GM12878 (cell line): ENCODE results near the gene VAC14. TPM values are rescaled to one million over a fixed set of nuclear protein-coding genes. Genes with fewer than 3 reads are reported as not detected.

Source experiments
- ATAC-seq: fragments of 200-7000 bp; cut with Tn5 transposase; 3 replicates; pipeline ENCODE4 v1.9.1; 2020; ENCODE audit warnings: mild to moderate bottlenecking, moderate library complexity
- BruUV-seq: library from RNA; stranded (reverse); fragments of 400-500 nt; replicated peaks from 2 replicates; lab custom pipeline; 2021; lab: Mats Ljungman, UMichigan
- CTCF ChIA-PET: fragments of 300-600 bp; sonication (Branson Sonifier 250); formaldehyde crosslinking; extraction: SDS; loops from one replicate; lab custom pipeline; 2021; ENCODE audit warnings: inconsistent platforms; lab: Yijun Ruan, JAX
- POLR2A ChIA-PET: fragments of 350-600 bp; formaldehyde crosslinking; extraction: SDS; loops from one replicate; lab custom pipeline; 2021; ENCODE audit warnings: inconsistent platforms; lab: Charles Lee
- RAD21 ChIA-PET: fragments of 300-600 bp; sonication (Branson Sonifier 250); formaldehyde crosslinking; loops from one replicate; lab custom pipeline; 2023; ENCODE audit warnings: antibody characterized with exemption; ENCODE audit not compliant: unreplicated experiment; lab: Charles Lee
- SMC1A ChIA-PET: fragments of 300-600 bp; sonication (Branson Sonifier 250); formaldehyde crosslinking; loops from one replicate; lab custom pipeline; 2023; ENCODE audit not compliant: unreplicated experiment, uncharacterized antibody; lab: Charles Lee
- DNase-seq: peaks from one replicate; pipeline ENCODE4 v3.0.0-alpha.2; 2011; ENCODE audit warnings: low read depth, low spot score
- FAIRE-seq: peaks from 3 replicates; lab custom pipeline; 2011; peaks lifted over from hg19 to GRCh38; lab: Jason Lieb, UNC
- H2AFZ ChIP-seq: 2 replicates; pipeline ENCODE4 v1.6.0; 2011; ENCODE audit warnings: low read depth, low read length, control low read depth; ENCODE audit not compliant: control insufficient read depth
- H3K27ac ChIP-seq: 2 replicates; pipeline ENCODE4 v1.5.1; 2011; ENCODE audit warnings: control low read depth; ENCODE audit not compliant: control insufficient read depth, insufficient read depth
- H3K27me3 ChIP-seq, 2 experiments: replicated peaks in 1 of 2; 2 replicates each; pipeline versions ENCODE4 v1.6.0 to v1.6.1; 2011; ENCODE audit warnings: low read length in 1 of 2; ENCODE audit not compliant: control insufficient read depth in 2 of 2, insufficient read depth in 2 of 2
- H3K36me3 ChIP-seq, 2 experiments: 2 replicates each; pipeline ENCODE4 v1.5.1; 2011; ENCODE audit warnings: low read length in 1 of 2; ENCODE audit not compliant: control insufficient read depth in 2 of 2, insufficient read depth in 2 of 2
- H3K4me1 ChIP-seq: 2 replicates; pipeline ENCODE4 v1.6.1; 2011; ENCODE audit warnings: mild to moderate bottlenecking, low read length, moderate library complexity, mixed read lengths; ENCODE audit not compliant: control insufficient read depth, insufficient read depth
- H3K4me2 ChIP-seq: 2 replicates; pipeline ENCODE4 v1.6.0; 2011; ENCODE audit warnings: control low read depth; ENCODE audit not compliant: control insufficient read depth, insufficient read depth
- H3K4me3 ChIP-seq: fragments of 200-600 bp; sonication (generic); 2 replicates; pipeline ENCODE4 v1.5.1; 2016
- H3K79me2 ChIP-seq: 2 replicates; pipeline ENCODE4 v1.6.0; 2011; ENCODE audit warnings: low read length; ENCODE audit not compliant: control insufficient read depth, insufficient read depth
- H3K9ac ChIP-seq: 2 replicates; pipeline ENCODE4 v1.8.0; 2011; ENCODE audit warnings: low read length, control low read depth, mixed read lengths; ENCODE audit not compliant: control insufficient read depth, insufficient read depth
- H3K9me3 ChIP-seq: replicated peaks from 3 replicates; pipeline ENCODE4 v1.5.1; 2011; ENCODE audit warnings: mild to moderate bottlenecking, low read length; ENCODE audit not compliant: control insufficient read depth, insufficient read depth
- H4K20me1 ChIP-seq: 2 replicates; pipeline ENCODE4 v1.6.0; 2011; ENCODE audit not compliant: control insufficient read depth, insufficient read depth
- CBX5 ChIP-seq: sonication (generic); IDR thresholded peaks from 2 replicates; pipeline ENCODE4 v1.6.1; 2016; ENCODE audit warnings: low read depth, moderate library complexity, mild to moderate bottlenecking, inconsistent platforms
- MEF2B ChIP-seq: fragments of 450-650 bp; IDR thresholded peaks from 2 replicates; pipeline ENCODE4 v1.6.1; 2018; ENCODE audit warnings: mild to moderate bottlenecking, moderate library complexity; ENCODE audit not compliant: partially characterized antibody, poor library complexity, severe bottlenecking
- RAD51 ChIP-seq: fragments of 450-650 bp; IDR thresholded peaks from 2 replicates; pipeline ENCODE4 v1.6.1; 2016; ENCODE audit warnings: moderate library complexity, mild to moderate bottlenecking, inconsistent platforms
- RB1 ChIP-seq: fragments of 450-650 bp; formaldehyde crosslinking; IDR thresholded peaks from 2 replicates; pipeline ENCODE4 v1.6.1; 2017; ENCODE audit warnings: mild to moderate bottlenecking, borderline replicate concordance
- TAF1 ChIP-seq: IDR thresholded peaks from 2 replicates; pipeline ENCODE4 v1.6.1; 2011; ENCODE audit warnings: mild to moderate bottlenecking, low read depth, low read length, borderline replicate concordance
- WGBS: methylation state at CpG from one replicate; pipeline ENCODE4 v1.1.6; 2016; ENCODE audit warnings: low lambda C conversion rate; ENCODE audit not compliant: insufficient replicate concordance, insufficient coverage; ENCODE audit errors: missing lambda C conversion rate; 5-methylcytosine and 5-hydroxymethylcytosine counted together
- in situ Hi-C: fragments of 300-500 bp; cut with MboI; formaldehyde crosslinking; loops from 9 replicates; pipeline ENCODE4 v1.14.3; 2018; ENCODE audit warnings: mixed read lengths
- intact Hi-C: fragments of 100-400 bp; cut with micrococcal nuclease; formaldehyde crosslinking; loops from one replicate; pipeline ENCODE4 v1.14.2; 2022; ENCODE audit not compliant: unreplicated experiment
- polyA plus RNA-seq, 11 experiments: library from polyadenylated mRNA; depleted of rRNA in 4 of 11; unstranded in 6 of 11; stranded (reverse) in 5 of 11; fragments of >200 nt; fragmentation: Nextera tagmentation in 4 of 11; fragmentation: Illumina TruSeq in 1 of 11; extraction: Ambion mirVana in 4 of 11; extraction: Trizol in 1 of 11; gene quantifications; 1 replicate in 1 of 11; 2 replicates in 10 of 11; pipeline versions ENCODE4 v1.2.1 to v1.2.3, GENCODE V29; 2011 to 2016; ENCODE audit warnings: inconsistent platforms in 2 of 11, missing spikeins in 2 of 11, low read depth in 1 of 11
- total RNA-seq, 4 experiments: library from RNA; depleted of rRNA in 3 of 4; stranded (reverse); fragments of >200 nt in 3 of 4; fragmentation: Illumina TruSeq in 1 of 4; extraction: Trizol in 1 of 4; gene quantifications; 2 replicates each; pipeline versions ENCODE4 v1.2.1 to v1.2.3, GENCODE V29; 2013 to 2021
- TF ChIP-seq, protein P1 (sequence below): IDR thresholded peaks from 2 replicates; pipeline ENCODE4 v1.6.1; 2012; ENCODE audit warnings: low read depth, low read length, improper control_type of control experiment
- TF ChIP-seq, protein P2 (sequence below): fragments of 450-650 bp; IDR thresholded peaks from 2 replicates; pipeline ENCODE4 v1.6.1; 2014; ENCODE audit warnings: mild to moderate bottlenecking

VAC14 gene
- total and polyA plus RNA-seq, 10 of the 15 experiments (the other 5 are each of a cell fraction or from before 2014, with no cell fraction given) = 1.3 to 45.5 (median 25.5) TPM

DNA sequence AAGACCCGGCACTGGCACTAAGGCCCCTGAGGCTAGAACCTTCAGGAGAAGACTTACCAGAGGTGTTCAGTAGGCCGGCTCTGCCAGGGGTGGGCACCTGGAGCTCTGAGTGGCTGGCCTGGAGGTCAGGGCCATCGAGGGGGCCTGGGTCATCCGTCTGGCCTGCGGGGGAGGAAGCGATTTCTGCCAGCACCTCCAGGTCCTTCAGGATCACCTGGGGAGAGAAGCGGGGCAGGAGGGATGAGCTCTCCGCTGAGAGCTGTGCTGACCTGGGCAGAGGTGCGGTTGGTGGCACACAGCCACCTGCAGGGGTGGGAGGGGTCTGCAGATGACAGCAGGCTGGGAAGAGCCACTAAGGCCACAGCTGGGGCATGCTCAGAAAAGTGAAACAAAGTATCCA, 56.6 kb downstream of the VAC14 start:
- CTCF ChIA-PET = no interaction called here

More for the DNA sequence above, 56.6 kb downstream of the VAC14 start:
- H3K4me3 ChIP-seq = no peak overlapping the region
- no peak for TF ChIP-seq RAD51
- TF ChIP-seq MEF2B = no peak
- TF ChIP-seq, protein P1, sequence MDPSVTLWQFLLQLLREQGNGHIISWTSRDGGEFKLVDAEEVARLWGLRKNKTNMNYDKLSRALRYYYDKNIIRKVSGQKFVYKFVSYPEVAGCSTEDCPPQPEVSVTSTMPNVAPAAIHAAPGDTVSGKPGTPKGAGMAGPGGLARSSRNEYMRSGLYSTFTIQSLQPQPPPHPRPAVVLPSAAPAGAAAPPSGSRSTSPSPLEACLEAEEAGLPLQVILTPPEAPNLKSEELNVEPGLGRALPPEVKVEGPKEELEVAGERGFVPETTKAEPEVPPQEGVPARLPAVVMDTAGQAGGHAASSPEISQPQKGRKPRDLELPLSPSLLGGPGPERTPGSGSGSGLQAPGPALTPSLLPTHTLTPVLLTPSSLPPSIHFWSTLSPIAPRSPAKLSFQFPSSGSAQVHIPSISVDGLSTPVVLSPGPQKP = no peak
- TF ChIP-seq, protein P2, sequence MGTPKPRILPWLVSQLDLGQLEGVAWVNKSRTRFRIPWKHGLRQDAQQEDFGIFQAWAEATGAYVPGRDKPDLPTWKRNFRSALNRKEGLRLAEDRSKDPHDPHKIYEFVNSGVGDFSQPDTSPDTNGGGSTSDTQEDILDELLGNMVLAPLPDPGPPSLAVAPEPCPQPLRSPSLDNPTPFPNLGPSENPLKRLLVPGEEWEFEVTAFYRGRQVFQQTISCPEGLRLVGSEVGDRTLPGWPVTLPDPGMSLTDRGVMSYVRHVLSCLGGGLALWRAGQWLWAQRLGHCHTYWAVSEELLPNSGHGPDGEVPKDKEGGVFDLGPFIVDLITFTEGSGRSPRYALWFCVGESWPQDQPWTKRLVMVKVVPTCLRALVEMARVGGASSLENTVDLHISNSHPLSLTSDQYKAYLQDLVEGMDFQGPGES = no peak
- no peak for TF ChIP-seq TAF1
- no peak for TF ChIP-seq RB1
- TF ChIP-seq CBX5 = no peak
- H3K9me3 ChIP-seq = no peaks in the 10 kb centered on the region; the same call in 2 of the 3 replicates
- ChIA-PET RAD21 (no interaction called here), POLR2A (no interaction called here), SMC1A (no interaction called here)
- intact Hi-C loops (no loop called here), in situ Hi-C loops (no loop called here)
- no peak overlapping the region for H2AFZ ChIP-seq
- H3K9ac ChIP-seq = no peak overlapping the region
- H3K4me2 ChIP-seq = no peak overlapping the region
- H3K27ac ChIP-seq = no peak overlapping the region
- DNase-seq = no peak
- H4K20me1 ChIP-seq = no peaks in the 10 kb centered on the region
- peaks cover 4% of the 10 kb centered on the region; the same call in 1 of the 2 replicates for H3K4me1 ChIP-seq
- BruUV-seq = no TSS peak
- H3K79me2 ChIP-seq = no peaks in the 10 kb centered on the region
- H3K27me3 ChIP-seq = no peaks in the 10 kb centered on the region
- FAIRE-seq = no peak
- no peak for ATAC-seq
- H3K36me3 ChIP-seq = peaks cover 9 to 11% of the 10 kb centered on the region in 2 experiments; a peak in 3 of 4 replicates
- 99% methylated on average over 9 of the region's 9 CpGs for WGBS
